GM12878 (cell line): ENCODE data around the gene GNAZ. TPM values are rescaled to one million over a fixed set of nuclear protein-coding genes. Genes with fewer than 3 reads are reported as not detected.

Source experiments
- ATAC-seq: fragments of 200-7000 bp; cut with Tn5 transposase; 3 replicates; pipeline ENCODE4 v1.9.1; 2020; ENCODE audit warnings: mild to moderate bottlenecking, moderate library complexity
- BruUV-seq: library from RNA; stranded (reverse); fragments of 400-500 nt; replicated peaks from 2 replicates; lab custom pipeline; 2021; lab: Mats Ljungman, UMichigan
- CTCF ChIA-PET: fragments of 300-600 bp; sonication (Branson Sonifier 250); formaldehyde crosslinking; extraction: SDS; loops from one replicate; lab custom pipeline; 2021; ENCODE audit warnings: inconsistent platforms; lab: Yijun Ruan, JAX
- POLR2A ChIA-PET: fragments of 350-600 bp; formaldehyde crosslinking; extraction: SDS; loops from one replicate; lab custom pipeline; 2021; ENCODE audit warnings: inconsistent platforms; lab: Charles Lee
- RAD21 ChIA-PET: fragments of 300-600 bp; sonication (Branson Sonifier 250); formaldehyde crosslinking; loops from one replicate; lab custom pipeline; 2023; ENCODE audit warnings: antibody characterized with exemption; ENCODE audit not compliant: unreplicated experiment; lab: Charles Lee
- SMC1A ChIA-PET: fragments of 300-600 bp; sonication (Branson Sonifier 250); formaldehyde crosslinking; loops from one replicate; lab custom pipeline; 2023; ENCODE audit not compliant: unreplicated experiment, uncharacterized antibody; lab: Charles Lee
- DNase-seq: peaks from one replicate; pipeline ENCODE4 v3.0.0-alpha.2; 2011; ENCODE audit warnings: low read depth, low spot score
- FAIRE-seq: peaks from 3 replicates; lab custom pipeline; 2011; peaks lifted over from hg19 to GRCh38; lab: Jason Lieb, UNC
- H2AFZ ChIP-seq: 2 replicates; pipeline ENCODE4 v1.6.0; 2011; ENCODE audit warnings: low read depth, low read length, control low read depth; ENCODE audit not compliant: control insufficient read depth
- H3K27ac ChIP-seq: 2 replicates; pipeline ENCODE4 v1.5.1; 2011; ENCODE audit warnings: control low read depth; ENCODE audit not compliant: control insufficient read depth, insufficient read depth
- H3K27me3 ChIP-seq, 2 experiments: replicated peaks in 1 of 2; 2 replicates each; pipeline versions ENCODE4 v1.6.0 to v1.6.1; 2011; ENCODE audit warnings: low read length in 1 of 2; ENCODE audit not compliant: control insufficient read depth in 2 of 2, insufficient read depth in 2 of 2
- H3K36me3 ChIP-seq, 2 experiments: 2 replicates each; pipeline ENCODE4 v1.5.1; 2011; ENCODE audit warnings: low read length in 1 of 2; ENCODE audit not compliant: control insufficient read depth in 2 of 2, insufficient read depth in 2 of 2
- H3K4me1 ChIP-seq: 2 replicates; pipeline ENCODE4 v1.6.1; 2011; ENCODE audit warnings: mild to moderate bottlenecking, low read length, moderate library complexity, mixed read lengths; ENCODE audit not compliant: control insufficient read depth, insufficient read depth
- H3K4me2 ChIP-seq: 2 replicates; pipeline ENCODE4 v1.6.0; 2011; ENCODE audit warnings: control low read depth; ENCODE audit not compliant: control insufficient read depth, insufficient read depth
- H3K4me3 ChIP-seq: fragments of 200-600 bp; sonication (generic); 2 replicates; pipeline ENCODE4 v1.5.1; 2016
- H3K79me2 ChIP-seq: 2 replicates; pipeline ENCODE4 v1.6.0; 2011; ENCODE audit warnings: low read length; ENCODE audit not compliant: control insufficient read depth, insufficient read depth
- H3K9ac ChIP-seq: 2 replicates; pipeline ENCODE4 v1.8.0; 2011; ENCODE audit warnings: low read length, control low read depth, mixed read lengths; ENCODE audit not compliant: control insufficient read depth, insufficient read depth
- H3K9me3 ChIP-seq: replicated peaks from 3 replicates; pipeline ENCODE4 v1.5.1; 2011; ENCODE audit warnings: mild to moderate bottlenecking, low read length; ENCODE audit not compliant: control insufficient read depth, insufficient read depth
- H4K20me1 ChIP-seq: 2 replicates; pipeline ENCODE4 v1.6.0; 2011; ENCODE audit not compliant: control insufficient read depth, insufficient read depth
- ASH2L ChIP-seq: fragments of 300-600, 200-600 bp; sonication (generic); IDR thresholded peaks from 2 replicates; pipeline ENCODE4 v1.6.1; 2017; ENCODE audit warnings: low read depth, mild to moderate bottlenecking, borderline replicate concordance
- BCL3 ChIP-seq: IDR thresholded peaks from 2 replicates; pipeline ENCODE4 v1.6.1; 2011; ENCODE audit warnings: borderline replicate concordance, low read depth, mild to moderate bottlenecking, moderate library complexity, low read length; ENCODE audit not compliant: insufficient read depth, poor library complexity, severe bottlenecking
- CBX5 ChIP-seq: sonication (generic); IDR thresholded peaks from 2 replicates; pipeline ENCODE4 v1.6.1; 2016; ENCODE audit warnings: low read depth, moderate library complexity, mild to moderate bottlenecking, inconsistent platforms
- CHD4 ChIP-seq: fragments of 200-600 bp; sonication (generic); IDR thresholded peaks from 2 replicates; pipeline ENCODE4 v1.6.1; 2016; ENCODE audit warnings: mild to moderate bottlenecking
- MTA3 ChIP-seq: IDR thresholded peaks from 2 replicates; pipeline ENCODE4 v1.6.1; 2012; ENCODE audit warnings: low read length, inconsistent platforms, borderline replicate concordance
- NFYA ChIP-seq: IDR thresholded peaks from 2 replicates; pipeline ENCODE4 v1.6.1; 2011; ENCODE audit warnings: low read depth, mild to moderate bottlenecking, low read length, improper control_type of control experiment, borderline replicate concordance
- POLR2AphosphoS5 ChIP-seq: IDR thresholded peaks from 2 replicates; pipeline ENCODE4 v1.6.1; 2011; ENCODE audit warnings: mild to moderate bottlenecking, low read length, inconsistent platforms
- RAD21 ChIP-seq: IDR thresholded peaks from 2 replicates; pipeline ENCODE4 v1.6.1; 2011; ENCODE audit warnings: mild to moderate bottlenecking, low read depth, low read length, moderate library complexity; ENCODE audit not compliant: insufficient read depth
- RAD51 ChIP-seq: fragments of 450-650 bp; IDR thresholded peaks from 2 replicates; pipeline ENCODE4 v1.6.1; 2016; ENCODE audit warnings: moderate library complexity, mild to moderate bottlenecking, inconsistent platforms
- RB1 ChIP-seq: fragments of 450-650 bp; formaldehyde crosslinking; IDR thresholded peaks from 2 replicates; pipeline ENCODE4 v1.6.1; 2017; ENCODE audit warnings: mild to moderate bottlenecking, borderline replicate concordance
- RUNX3 ChIP-seq: IDR thresholded peaks from 2 replicates; pipeline ENCODE4 v1.6.1; 2012; ENCODE audit warnings: low read length, inconsistent platforms
- SMC3 ChIP-seq: IDR thresholded peaks from 2 replicates; pipeline ENCODE4 v1.6.1; 2011; ENCODE audit warnings: low read length, improper control_type of control experiment, borderline replicate concordance
- SUPT20H ChIP-seq: IDR thresholded peaks from 2 replicates; pipeline ENCODE4 v1.6.1; 2011; ENCODE audit warnings: low read depth, mild to moderate bottlenecking, low read length, moderate library complexity, borderline replicate concordance; ENCODE audit not compliant: control insufficient read depth
- YY1 ChIP-seq: IDR thresholded peaks from 2 replicates; pipeline ENCODE4 v1.6.1; 2011; ENCODE audit warnings: low read depth, mild to moderate bottlenecking, low read length
- ZNF207 ChIP-seq: fragments of 450-650 bp; IDR thresholded peaks from 2 replicates; pipeline ENCODE4 v1.6.1; 2014; ENCODE audit warnings: antibody characterized with exemption, mild to moderate bottlenecking, borderline replicate concordance
- ZNF687 ChIP-seq: fragments of 450-650 bp; IDR thresholded peaks from 2 replicates; pipeline ENCODE4 v1.6.1; 2017; ENCODE audit warnings: mild to moderate bottlenecking, moderate library complexity
- WGBS: methylation state at CpG from one replicate; pipeline ENCODE4 v1.1.6; 2016; ENCODE audit warnings: low lambda C conversion rate; ENCODE audit not compliant: insufficient replicate concordance, insufficient coverage; ENCODE audit errors: missing lambda C conversion rate; 5-methylcytosine and 5-hydroxymethylcytosine counted together
- in situ Hi-C: fragments of 300-500 bp; cut with MboI; formaldehyde crosslinking; loops from 9 replicates; pipeline ENCODE4 v1.14.3; 2018; ENCODE audit warnings: mixed read lengths
- intact Hi-C: fragments of 100-400 bp; cut with micrococcal nuclease; formaldehyde crosslinking; loops from one replicate; pipeline ENCODE4 v1.14.2; 2022; ENCODE audit not compliant: unreplicated experiment
- polyA plus RNA-seq, 11 experiments: library from polyadenylated mRNA; depleted of rRNA in 4 of 11; unstranded in 6 of 11; stranded (reverse) in 5 of 11; fragments of >200 nt; fragmentation: Nextera tagmentation in 4 of 11; fragmentation: Illumina TruSeq in 1 of 11; extraction: Ambion mirVana in 4 of 11; extraction: Trizol in 1 of 11; gene quantifications; 1 replicate in 1 of 11; 2 replicates in 10 of 11; pipeline versions ENCODE4 v1.2.1 to v1.2.3, GENCODE V29; 2011 to 2016; ENCODE audit warnings: inconsistent platforms in 2 of 11, missing spikeins in 2 of 11, low read depth in 1 of 11
- total RNA-seq, 4 experiments: library from RNA; depleted of rRNA in 3 of 4; stranded (reverse); fragments of >200 nt in 3 of 4; fragmentation: Illumina TruSeq in 1 of 4; extraction: Trizol in 1 of 4; gene quantifications; 2 replicates each; pipeline versions ENCODE4 v1.2.1 to v1.2.3, GENCODE V29; 2013 to 2021

GNAZ gene
- total and polyA plus RNA-seq, 10 of the 15 experiments (the other 5 are each of a cell fraction or from before 2014, with no cell fraction given) = 0.09 to 1.0 (median 0.44) TPM; not detected in 1

- no peak for TF ChIP-seq BCL3
- peak; percentile 98 for TF ChIP-seq SMC3
- TF ChIP-seq RB1 = 0 out of 2 replicates have a peak, but pooled peaks have one; percentile 34
- TF ChIP-seq POLR2AphosphoS5 = no peak
Observed at GRCh38 chr22:23128269-23129108, 58.2 kb downstream of the GNAZ start (continued).

- ChIA-PET RAD21 (interaction anchor here (1.6 to 13.5 kb wide), 3 partner anchors 153 to 257 kb away, joined by 5 to 281 read pairs (median 9); no protein-coding TSS in a partner anchor), POLR2A (interaction anchor here (3.8 kb wide), 1 partner anchor 170 kb away, joined by 17 read pairs; no protein-coding TSS in a partner anchor), SMC1A (interaction anchor here (1.0 to 8.6 kb wide), 3 partner anchors 15 to 341 kb away, joined by 3 to 277 read pairs (median 3); no protein-coding TSS in a partner anchor), CTCF (interaction anchor here (0.6 to 11.1 kb wide), 6 partner anchors 9 to 257 kb away, joined by 3 to 539 read pairs (median 5); no protein-coding TSS in a partner anchor)
- H3K27ac ChIP-seq = no peak overlapping the region
- FAIRE-seq = no peak
- BruUV-seq = no TSS peak
- H3K4me1 ChIP-seq = no peaks in the 10 kb centered on the region
- H2AFZ ChIP-seq = no peak overlapping the region
- H3K4me3 ChIP-seq = no peak overlapping the region
- H3K9ac ChIP-seq = no peak overlapping the region
- 59% methylated on average over 10 of the region's 10 CpGs for WGBS
- intact Hi-C loops = loop anchor here (10.0 kb wide), 3 partner anchors 284 to 354 kb away; no protein-coding TSS in a partner anchor
- in situ Hi-C loops = loop anchor here (5.0 to 10.0 kb wide), 3 partner anchors 167 to 947 kb away; no protein-coding TSS in a partner anchor
- H3K79me2 ChIP-seq = no peaks in the 10 kb centered on the region
- no peaks in the 10 kb centered on the region for H4K20me1 ChIP-seq
- no peaks in the 10 kb centered on the region for H3K36me3 ChIP-seq
- no peak for ATAC-seq
- no peaks in the 10 kb centered on the region for H3K27me3 ChIP-seq
- H3K4me2 ChIP-seq = no peak overlapping the region
- no peaks in the 10 kb centered on the region for H3K9me3 ChIP-seq
- DNase-seq = no peak
- no peak for TF ChIP-seq YY1
- TF ChIP-seq SMC3 = no peak
- no peak for TF ChIP-seq RB1
- TF ChIP-seq CBX5 = no peak
- TF ChIP-seq ZNF207 = no peak
- no peak for TF ChIP-seq RAD51
- no peak for TF ChIP-seq RUNX3
- TF ChIP-seq NFYA = no peak
- TF ChIP-seq SUPT20H = no peak
- no peak for TF ChIP-seq ASH2L
- TF ChIP-seq ZNF687 = no peak
- TF ChIP-seq MTA3 = no peak
- TF ChIP-seq RAD21 = no peak
- no peak for TF ChIP-seq CHD4
Observed at GRCh38 chr22:23129149-23129548, 58.8 kb downstream of the GNAZ start.
